Body of pancreas (tissue), 4 donors: ENCODE data around the gene RPGRIP1L.

ENCODE experiments used
- POLR2A ChIP-seq, 3 donors: fragments of 450-650 bp; IDR thresholded peaks; one replicate each; pipeline ENCODE4 v1.6.1; 2016; ENCODE audit warnings: antibody characterized with exemption in 3 of 3, mild to moderate bottlenecking in 2 of 3
- TF ChIP-seq, protein P1 (sequence below), 7 experiments: fragments of 450-650 bp in 4 of 7; fragments of 200-600 bp in 3 of 7; sonication (generic) in 3 of 7; IDR thresholded peaks; one replicate each; pipeline ENCODE4 v1.5.1; 2016 to 2019; ENCODE audit warnings: antibody characterized with exemption in 7 of 7

DNA sequence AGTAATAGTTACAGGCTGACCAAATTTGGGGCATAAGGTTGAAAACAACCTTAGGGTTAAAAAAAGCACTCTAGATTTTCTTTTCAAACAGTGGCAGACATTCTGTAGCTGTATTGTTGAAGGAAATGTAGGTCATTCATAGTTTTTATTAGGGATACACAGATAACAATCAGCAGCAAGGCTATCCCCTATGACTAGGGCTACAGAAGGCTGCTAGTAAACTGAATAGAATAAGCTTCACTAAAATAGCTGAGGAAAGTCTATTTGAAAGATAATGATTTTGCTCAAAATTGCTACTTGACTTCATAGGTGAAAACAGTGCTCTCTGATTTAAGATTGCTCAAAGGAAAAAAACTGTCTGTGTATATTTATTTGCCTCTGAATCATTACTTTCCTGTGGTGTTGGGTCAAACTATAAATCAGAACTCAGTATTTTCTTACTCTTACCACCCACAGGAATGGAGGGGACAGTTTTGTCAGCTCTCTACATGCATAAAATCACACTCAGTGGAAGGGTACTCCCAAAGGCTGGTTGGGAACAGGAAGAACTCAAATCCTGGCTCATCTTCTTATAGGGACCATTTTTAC is 24.8 kb downstream of the RPGRIP1L start:
- TF ChIP-seq, protein P1, sequence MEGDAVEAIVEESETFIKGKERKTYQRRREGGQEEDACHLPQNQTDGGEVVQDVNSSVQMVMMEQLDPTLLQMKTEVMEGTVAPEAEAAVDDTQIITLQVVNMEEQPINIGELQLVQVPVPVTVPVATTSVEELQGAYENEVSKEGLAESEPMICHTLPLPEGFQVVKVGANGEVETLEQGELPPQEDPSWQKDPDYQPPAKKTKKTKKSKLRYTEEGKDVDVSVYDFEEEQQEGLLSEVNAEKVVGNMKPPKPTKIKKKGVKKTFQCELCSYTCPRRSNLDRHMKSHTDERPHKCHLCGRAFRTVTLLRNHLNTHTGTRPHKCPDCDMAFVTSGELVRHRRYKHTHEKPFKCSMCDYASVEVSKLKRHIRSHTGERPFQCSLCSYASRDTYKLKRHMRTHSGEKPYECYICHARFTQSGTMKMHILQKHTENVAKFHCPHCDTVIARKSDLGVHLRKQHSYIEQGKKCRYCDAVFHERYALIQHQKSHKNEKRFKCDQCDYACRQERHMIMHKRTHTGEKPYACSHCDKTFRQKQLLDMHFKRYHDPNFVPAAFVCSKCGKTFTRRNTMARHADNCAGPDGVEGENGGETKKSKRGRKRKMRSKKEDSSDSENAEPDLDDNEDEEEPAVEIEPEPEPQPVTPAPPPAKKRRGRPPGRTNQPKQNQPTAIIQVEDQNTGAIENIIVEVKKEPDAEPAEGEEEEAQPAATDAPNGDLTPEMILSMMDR (IDR thresholded peaks at IDR 0.05), result no peak
- TF ChIP-seq POLR2A (IDR thresholded peaks at IDR 0.05), result no peak
